HEK293 (cell line): ENCODE measurements around the gene CPEB3.
A peak's percentile ranks its signal among the peaks of the same experiment; 100 is the strongest.

Source experiments
- CTCF ChIA-PET: fragments of 350-600 bp; formaldehyde crosslinking; extraction: SDS; loops from one replicate; lab custom pipeline; 2021; ENCODE audit warnings: antibody characterized with exemption; lab: Yijun Ruan, JAX
- POLR2A ChIA-PET: fragments of 300-600 bp; formaldehyde crosslinking; extraction: SDS; loops from one replicate; lab custom pipeline; 2020; ENCODE audit warnings: antibody characterized with exemption, inconsistent platforms; lab: Yijun Ruan, JAX
- H3K27ac ChIP-seq: fragments of 200-500 bp; sonication (Bioruptor generic); 2 replicates; pipeline ENCODE4 v1.5.1; 2014; ENCODE audit warnings: low read depth, low read length, control low read depth, inconsistent platforms; ENCODE audit errors: extremely low read depth
- H3K36me3 ChIP-seq, 2 experiments: fragments of 200-500 bp in 1 of 2; sonication (Bioruptor generic) in 1 of 2; 1 replicate in 1 of 2; 2 replicates in 1 of 2; pipeline ENCODE4 v1.5.1; 2014 to 2017; ENCODE audit warnings: inconsistent platforms in 2 of 2, low read length in 2 of 2; ENCODE audit not compliant: control insufficient read depth in 2 of 2, insufficient read depth in 1 of 2
- H3K4me1 ChIP-seq: fragments of 200-500 bp; sonication (Bioruptor generic); 2 replicates; pipeline ENCODE4 v1.5.1; 2014; ENCODE audit warnings: mild to moderate bottlenecking, low read length, inconsistent platforms; ENCODE audit not compliant: control insufficient read depth, insufficient read depth
- H3K4me3 ChIP-seq: 2 replicates; pipeline ENCODE4 v1.5.1; 2011; ENCODE audit warnings: low read depth, mild to moderate bottlenecking, control low read depth, low read length, moderate library complexity
- H3K9me3 ChIP-seq: fragments of 200-500 bp; sonication (Bioruptor generic); 2 replicates; pipeline ENCODE4 v1.5.1; 2014; ENCODE audit warnings: low read depth, low read length, inconsistent platforms; ENCODE audit not compliant: control insufficient read depth, insufficient read depth
- OSR2 ChIP-seq: fragments of 450-650 bp; formaldehyde crosslinking; IDR thresholded peaks from 2 replicates; pipeline ENCODE4 v1.5.1; 2016; ENCODE audit warnings: missing biosample characterization, missing genetic modification characterization
- PRDM1 ChIP-seq: fragments of 450-650 bp; formaldehyde crosslinking; IDR thresholded peaks from 2 replicates; pipeline ENCODE4; 2016; ENCODE audit warnings: missing biosample characterization, missing genetic modification characterization
- ZBTB48 ChIP-seq: fragments of 450-650 bp; formaldehyde crosslinking; IDR thresholded peaks from 2 replicates; pipeline ENCODE4 v1.5.1; 2016; ENCODE audit warnings: missing biosample characterization, missing genetic modification characterization
- ZNF157 ChIP-seq: fragments of 450-650 bp; formaldehyde crosslinking; IDR thresholded peaks from 2 replicates; pipeline ENCODE4 v1.5.1; 2016; ENCODE audit warnings: missing biosample characterization, missing genetic modification characterization
- ZNF248 ChIP-seq: fragments of 450-650 bp; formaldehyde crosslinking; IDR thresholded peaks from 2 replicates; pipeline ENCODE4 v1.5.1; 2017; ENCODE audit warnings: missing biosample characterization, missing genetic modification characterization
- ZNF335 ChIP-seq: fragments of 450-650 bp; formaldehyde crosslinking; conservative IDR thresholded peaks from 2 replicates; pipeline ENCODE4 v1.5.1; 2016; ENCODE audit warnings: missing biosample characterization, missing genetic modification characterization
- ZNF366 ChIP-seq: fragments of 450-650 bp; formaldehyde crosslinking; conservative IDR thresholded peaks from 2 replicates; pipeline ENCODE4 v1.5.1; 2016; ENCODE audit warnings: missing biosample characterization, missing genetic modification characterization
- ZNF391 ChIP-seq: fragments of 450-650 bp; formaldehyde crosslinking; IDR thresholded peaks from 2 replicates; pipeline ENCODE4 v1.5.1; 2016; ENCODE audit warnings: low read depth, missing biosample characterization, missing genetic modification characterization, borderline replicate concordance
- ZNF433 ChIP-seq: fragments of 450-650 bp; formaldehyde crosslinking; IDR thresholded peaks from 2 replicates; pipeline ENCODE4 v1.5.1; 2016; ENCODE audit warnings: missing biosample characterization, missing genetic modification characterization, low read depth
- ZNF501 ChIP-seq: fragments of 450-650 bp; formaldehyde crosslinking; IDR thresholded peaks from 2 replicates; pipeline ENCODE4 v1.5.1; 2016; ENCODE audit warnings: missing biosample characterization, missing genetic modification characterization
- ZNF658 ChIP-seq: fragments of 450-650 bp; formaldehyde crosslinking; IDR thresholded peaks from 2 replicates; pipeline ENCODE4; 2016; ENCODE audit warnings: missing biosample characterization, missing genetic modification characterization
- ZNF707 ChIP-seq: fragments of 450-650 bp; formaldehyde crosslinking; IDR thresholded peaks from 2 replicates; pipeline ENCODE4 v1.5.1; 2016; ENCODE audit warnings: missing biosample characterization, missing genetic modification characterization
- TF ChIP-seq, protein P1 (sequence below): fragments of 450-650 bp; formaldehyde crosslinking; IDR thresholded peaks from 2 replicates; pipeline ENCODE4 v1.5.1; 2016; ENCODE audit warnings: missing biosample characterization, missing genetic modification characterization
- TF ChIP-seq, protein P2 (sequence below): fragments of 450-650 bp; formaldehyde crosslinking; IDR thresholded peaks from 2 replicates; pipeline ENCODE4 v1.5.1; 2016; ENCODE audit warnings: missing biosample characterization, missing genetic modification characterization, low read depth
- TF ChIP-seq, protein P3 (sequence below): fragments of 450-650 bp; formaldehyde crosslinking; IDR thresholded peaks from 2 replicates; pipeline ENCODE4 v1.5.1; 2017; ENCODE audit warnings: missing biosample characterization, missing genetic modification characterization
- TF ChIP-seq, protein P4 (sequence below): fragments of 450-650 bp; formaldehyde crosslinking; conservative IDR thresholded peaks from 2 replicates; pipeline ENCODE4 v1.5.1; 2016; ENCODE audit warnings: low read depth, missing biosample characterization, missing genetic modification characterization

Gene CPEB3

DNA sequence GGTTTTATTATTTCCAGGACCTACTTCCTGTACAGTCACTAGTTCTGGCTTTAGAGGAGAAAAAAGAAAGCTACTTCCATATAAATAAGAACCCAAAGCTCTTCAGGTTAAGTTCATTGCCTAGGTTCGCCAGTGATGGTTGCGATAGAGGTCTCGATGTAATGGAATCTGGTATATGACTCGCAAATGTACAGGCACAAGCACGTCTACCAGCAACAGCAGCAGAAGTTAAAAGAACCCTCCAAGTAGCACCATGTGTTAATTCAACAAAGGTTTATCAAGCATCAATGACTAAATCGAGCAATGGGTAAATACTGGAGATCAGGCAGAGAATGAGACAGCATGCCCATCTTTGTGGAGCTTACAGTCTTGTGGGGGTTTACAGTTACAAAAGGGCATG is 211.9 kb downstream of the CPEB3 start (continued):
- TF ChIP-seq, protein P1, sequence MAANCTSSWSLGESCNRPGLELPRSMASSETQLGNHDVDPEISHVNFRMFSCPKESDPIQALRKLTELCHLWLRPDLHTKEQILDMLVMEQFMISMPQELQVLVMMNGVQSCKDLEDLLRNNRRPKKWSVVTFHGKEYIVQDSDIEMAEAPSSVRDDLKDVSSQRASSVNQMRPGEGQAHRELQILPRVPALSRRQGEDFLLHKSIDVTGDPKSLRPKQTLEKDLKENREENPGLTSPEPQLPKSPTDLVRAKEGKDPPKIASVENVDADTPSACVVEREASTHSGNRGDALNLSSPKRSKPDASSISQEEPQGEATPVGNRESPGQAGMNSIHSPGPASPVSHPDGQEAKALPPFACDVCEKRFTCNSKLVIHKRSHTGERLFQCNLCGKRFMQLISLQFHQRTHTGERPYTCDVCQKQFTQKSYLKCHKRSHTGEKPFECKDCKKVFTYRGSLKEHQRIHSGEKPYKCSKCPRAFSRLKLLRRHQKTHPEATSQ, result no peak
- TF ChIP-seq ZNF391 (tag by site-specific recombination) (no peak), ZNF707 (tag by site-specific recombination) (no peak), ZNF501 (tag by site-specific recombination) (no peak), ZNF335 (tag by site-specific recombination) (no peak), ZNF658 (tag by site-specific recombination) (no peak), OSR2 (tag by site-specific recombination) (no peak), ZNF157 (tag by site-specific recombination) (no peak), ZNF433 (tag by site-specific recombination) (no peak)
- TF ChIP-seq, protein P2, sequence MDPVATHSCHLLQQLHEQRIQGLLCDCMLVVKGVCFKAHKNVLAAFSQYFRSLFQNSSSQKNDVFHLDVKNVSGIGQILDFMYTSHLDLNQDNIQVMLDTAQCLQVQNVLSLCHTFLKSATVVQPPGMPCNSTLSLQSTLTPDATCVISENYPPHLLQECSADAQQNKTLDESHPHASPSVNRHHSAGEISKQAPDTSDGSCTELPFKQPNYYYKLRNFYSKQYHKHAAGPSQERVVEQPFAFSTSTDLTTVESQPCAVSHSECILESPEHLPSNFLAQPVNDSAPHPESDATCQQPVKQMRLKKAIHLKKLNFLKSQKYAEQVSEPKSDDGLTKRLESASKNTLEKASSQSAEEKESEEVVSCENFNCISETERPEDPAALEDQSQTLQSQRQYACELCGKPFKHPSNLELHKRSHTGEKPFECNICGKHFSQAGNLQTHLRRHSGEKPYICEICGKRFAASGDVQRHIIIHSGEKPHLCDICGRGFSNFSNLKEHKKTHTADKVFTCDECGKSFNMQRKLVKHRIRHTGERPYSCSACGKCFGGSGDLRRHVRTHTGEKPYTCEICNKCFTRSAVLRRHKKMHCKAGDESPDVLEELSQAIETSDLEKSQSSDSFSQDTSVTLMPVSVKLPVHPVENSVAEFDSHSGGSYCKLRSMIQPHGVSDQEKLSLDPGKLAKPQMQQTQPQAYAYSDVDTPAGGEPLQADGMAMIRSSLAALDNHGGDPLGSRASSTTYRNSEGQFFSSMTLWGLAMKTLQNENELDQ (tag by site-specific recombination), result no peak
- TF ChIP-seq, all 188 proteins: peak for 0

DNA sequence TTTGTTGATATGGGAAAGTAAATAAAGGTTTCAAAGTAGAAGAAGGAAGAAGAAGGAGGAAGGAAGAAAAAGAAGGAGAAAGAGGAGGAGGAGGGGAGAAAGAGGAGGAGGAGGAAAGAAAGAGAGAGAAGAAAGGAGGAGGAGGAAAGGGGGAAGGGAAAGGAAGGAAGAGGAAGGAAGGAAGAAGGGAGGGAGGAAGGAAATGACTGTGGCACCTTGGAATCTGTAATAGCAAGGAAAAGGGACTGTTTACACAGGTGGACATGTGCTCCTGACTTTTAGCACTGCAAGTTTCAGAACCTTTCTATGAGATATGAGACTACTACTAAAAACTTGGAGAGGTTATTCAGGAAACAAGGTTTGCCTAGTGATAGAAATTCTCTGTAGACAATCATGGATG is 214.2 kb downstream of the CPEB3 start:
- peak; percentile 73 for TF ChIP-seq ZNF366 (tag by site-specific recombination)
- peak; percentile 27; the same call in 1 of the 2 replicates for TF ChIP-seq ZNF248 (tag by site-specific recombination)
- no peak for TF ChIP-seq ZBTB48 (tag by site-specific recombination)
- TF ChIP-seq, protein P3, sequence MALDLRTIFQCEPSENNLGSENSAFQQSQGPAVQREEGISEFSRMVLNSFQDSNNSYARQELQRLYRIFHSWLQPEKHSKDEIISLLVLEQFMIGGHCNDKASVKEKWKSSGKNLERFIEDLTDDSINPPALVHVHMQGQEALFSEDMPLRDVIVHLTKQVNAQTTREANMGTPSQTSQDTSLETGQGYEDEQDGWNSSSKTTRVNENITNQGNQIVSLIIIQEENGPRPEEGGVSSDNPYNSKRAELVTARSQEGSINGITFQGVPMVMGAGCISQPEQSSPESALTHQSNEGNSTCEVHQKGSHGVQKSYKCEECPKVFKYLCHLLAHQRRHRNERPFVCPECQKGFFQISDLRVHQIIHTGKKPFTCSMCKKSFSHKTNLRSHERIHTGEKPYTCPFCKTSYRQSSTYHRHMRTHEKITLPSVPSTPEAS (tag by site-specific recombination), result no peak
- TF ChIP-seq PRDM1 (tag by site-specific recombination), result peak; percentile 57; the same call in 1 of the 2 replicates
- TF ChIP-seq, protein P4, sequence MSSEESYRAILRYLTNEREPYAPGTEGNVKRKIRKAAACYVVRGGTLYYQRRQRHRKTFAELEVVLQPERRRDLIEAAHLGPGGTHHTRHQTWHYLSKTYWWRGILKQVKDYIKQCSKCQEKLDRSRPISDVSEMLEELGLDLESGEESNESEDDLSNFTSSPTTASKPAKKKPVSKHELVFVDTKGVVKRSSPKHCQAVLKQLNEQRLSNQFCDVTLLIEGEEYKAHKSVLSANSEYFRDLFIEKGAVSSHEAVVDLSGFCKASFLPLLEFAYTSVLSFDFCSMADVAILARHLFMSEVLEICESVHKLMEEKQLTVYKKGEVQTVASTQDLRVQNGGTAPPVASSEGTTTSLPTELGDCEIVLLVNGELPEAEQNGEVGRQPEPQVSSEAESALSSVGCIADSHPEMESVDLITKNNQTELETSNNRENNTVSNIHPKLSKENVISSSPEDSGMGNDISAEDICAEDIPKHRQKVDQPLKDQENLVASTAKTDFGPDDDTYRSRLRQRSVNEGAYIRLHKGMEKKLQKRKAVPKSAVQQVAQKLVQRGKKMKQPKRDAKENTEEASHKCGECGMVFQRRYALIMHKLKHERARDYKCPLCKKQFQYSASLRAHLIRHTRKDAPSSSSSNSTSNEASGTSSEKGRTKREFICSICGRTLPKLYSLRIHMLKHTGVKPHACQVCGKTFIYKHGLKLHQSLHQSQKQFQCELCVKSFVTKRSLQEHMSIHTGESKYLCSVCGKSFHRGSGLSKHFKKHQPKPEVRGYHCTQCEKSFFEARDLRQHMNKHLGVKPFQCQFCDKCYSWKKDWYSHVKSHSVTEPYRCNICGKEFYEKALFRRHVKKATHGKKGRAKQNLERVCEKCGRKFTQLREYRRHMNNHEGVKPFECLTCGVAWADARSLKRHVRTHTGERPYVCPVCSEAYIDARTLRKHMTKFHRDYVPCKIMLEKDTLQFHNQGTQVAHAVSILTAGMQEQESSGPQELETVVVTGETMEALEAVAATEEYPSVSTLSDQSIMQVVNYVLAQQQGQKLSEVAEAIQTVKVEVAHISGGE (tag by site-specific recombination), result peak; percentile 91
- CTCF ChIA-PET, result interaction anchor here (0.7 kb wide), 1 partner anchor 1035 kb away, joined by 3 read pairs; no protein-coding TSS in a partner anchor
- peaks cover 0 to 11% of the 10 kb centered on the region in 2 experiments; a peak in 1 of 3 replicates for H3K36me3 ChIP-seq
- H3K4me3 ChIP-seq, result no peak overlapping the region
- POLR2A ChIA-PET, result no interaction called here
- H3K4me1 ChIP-seq, result no peaks in the 10 kb centered on the region
- no peaks in the 10 kb centered on the region for H3K9me3 ChIP-seq
- no peak overlapping the region for H3K27ac ChIP-seq
